GM19372 (cell line): ENCODE data around the gene OR51V1.
"Not testable (repeated sequence)": the region's sequence is repeated elsewhere in the genome, so short reads cannot be mapped to it uniquely, and the experiment has no call there.

Source experiments
- ATAC-seq: cut with Tn5 transposase; IDR thresholded peaks from one replicate; pipeline ENCODE4 v1.9.1; 2021; ENCODE audit warnings: mild to moderate bottlenecking, low read depth, moderate library complexity; ENCODE audit not compliant: unreplicated experiment

The OR51V1 gene

GRCh38 chr11:5200582-5200981 lies at the start of gene OR51V1:
TSS of gene OR51V1 (minus strand) at chr11:5200682. CDS start at chr11:5200682, 0 bp downstream.
- ATAC-seq = no peak

GRCh38 chr11:5249807-5250396 lies 49.4 kb upstream of the OR51V1 start, which contains the start of gene HBG1:
TSS of gene HBG1 (minus strand) at chr11:5249857. CDS start at chr11:5249804, 53 bp downstream.
- not testable (repeated sequence) for ATAC-seq

GRCh38 chr11:5248498-5248897 lies 48.0 kb upstream of the OR51V1 start:
- ATAC-seq = not testable (repeated sequence)

DNA sequence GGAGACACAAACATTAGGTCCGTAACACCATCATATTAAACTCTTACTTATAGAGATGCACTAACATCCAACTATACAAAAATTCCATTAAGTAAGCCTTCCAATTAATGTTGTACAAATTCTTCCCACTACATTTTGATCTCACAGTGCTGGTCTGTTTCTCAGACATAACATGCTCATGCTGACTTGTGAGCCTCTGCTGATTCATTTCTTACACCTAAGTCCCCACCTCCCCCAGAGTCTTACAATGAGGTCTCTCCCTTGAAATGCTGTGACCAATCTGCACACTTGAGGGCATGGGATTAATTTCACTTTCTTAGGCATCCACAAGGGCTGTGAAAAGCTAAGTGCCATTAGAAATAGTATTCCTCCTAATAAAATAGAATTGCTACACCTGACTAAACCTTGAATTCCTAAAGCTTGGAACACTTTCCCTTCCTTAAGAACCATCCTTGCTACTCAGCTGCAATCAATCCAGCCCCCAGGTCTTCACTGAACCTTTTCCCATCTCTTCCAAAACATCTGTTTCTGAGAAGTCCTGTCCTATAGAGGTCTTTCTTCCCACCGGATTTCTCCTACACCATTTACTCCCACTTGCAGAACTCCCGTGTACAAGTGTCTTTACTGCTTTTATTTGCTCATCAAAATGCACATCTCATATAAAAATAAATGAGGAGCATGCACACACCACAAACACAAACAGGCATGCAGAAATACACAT lies 47.1 kb upstream of the OR51V1 start:
- no peak for ATAC-seq

- no peak for ATAC-seq
These were observed 46.4 kb upstream of the OR51V1 start for GRCh38 chr11:5246772-5247471.

DNA sequence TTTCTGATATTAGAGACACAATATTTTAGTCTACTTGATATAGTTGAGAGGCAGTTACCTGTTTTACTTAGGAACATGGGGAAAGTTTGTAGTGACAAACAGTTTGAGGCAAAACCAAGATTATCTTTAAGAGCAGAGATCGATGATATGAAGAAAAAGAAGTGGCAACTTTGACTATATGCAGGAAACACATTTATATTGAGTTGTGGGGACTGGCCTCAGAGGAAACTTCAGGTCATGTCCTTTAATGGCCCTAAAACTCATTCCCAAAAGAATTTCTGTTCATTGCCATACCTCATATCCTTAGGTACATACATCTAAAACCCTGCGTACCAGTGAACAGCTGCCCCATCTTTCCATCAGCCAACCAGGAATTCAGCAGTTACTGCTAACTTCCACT lies 44.7 kb upstream of the OR51V1 start:
- ATAC-seq = no peak

DNA sequence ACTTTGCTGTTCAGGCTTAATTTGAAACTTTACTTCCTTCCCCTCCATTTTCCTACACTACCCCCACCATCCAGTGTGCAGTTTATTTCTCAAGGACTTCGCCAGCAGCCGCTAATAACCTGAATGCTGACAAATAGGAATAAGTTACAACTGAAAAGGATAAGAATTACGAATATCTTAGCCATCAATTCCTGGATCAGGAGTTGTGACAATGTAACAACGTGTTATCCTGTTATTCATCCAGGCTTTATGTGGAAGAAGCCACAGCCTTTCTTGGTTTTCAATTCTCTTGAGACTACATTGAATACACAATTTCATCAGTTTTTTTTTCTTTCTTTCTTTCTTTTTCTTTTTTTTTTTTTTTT lies 43.3 kb upstream of the OR51V1 start:
- ATAC-seq = no peak

DNA sequence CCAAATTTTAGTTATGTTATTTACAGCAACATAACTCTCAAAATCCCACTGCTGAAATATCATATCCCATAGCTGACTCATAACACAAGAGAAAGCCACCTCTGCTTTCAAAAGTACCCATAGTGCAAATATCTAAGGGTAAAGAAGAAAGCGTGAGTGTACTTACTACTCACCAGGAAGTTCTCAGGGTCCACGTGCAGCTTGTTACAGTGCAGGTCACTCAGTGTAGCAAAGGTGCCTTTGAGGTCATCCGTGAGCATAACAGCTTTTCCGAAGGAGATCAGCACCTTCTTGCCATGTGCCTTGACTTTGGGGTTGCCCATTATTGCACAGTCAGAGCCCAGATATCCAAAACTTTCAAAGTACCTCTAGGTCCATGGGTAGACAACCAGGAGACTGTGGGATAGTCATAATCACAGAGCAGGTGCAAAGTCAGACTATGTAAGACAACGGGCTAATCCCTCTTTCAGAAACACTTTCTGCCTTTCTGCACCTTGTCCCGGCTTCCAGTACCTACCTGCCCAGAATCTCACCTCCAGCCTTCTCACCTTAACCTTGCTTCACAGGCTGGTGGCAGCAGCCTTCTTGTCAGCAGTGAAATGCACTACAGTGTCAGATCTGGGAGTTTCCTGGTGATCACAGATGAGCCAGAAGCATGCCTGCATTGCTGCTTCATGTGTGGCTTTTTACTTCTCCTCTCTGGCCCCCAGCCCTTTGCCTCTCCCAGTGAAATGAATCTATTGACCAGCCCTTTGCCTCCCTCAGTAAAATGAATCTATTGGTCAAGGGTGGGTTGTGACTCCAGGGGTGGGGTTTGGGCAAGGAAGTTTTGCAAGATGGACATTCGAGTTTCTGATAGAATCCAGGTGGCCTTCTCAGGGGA lies 42.7 kb upstream of the OR51V1 start:
- peak; percentile 59 for ATAC-seq

GRCh38 chr11:5242208-5242607 lies 41.7 kb upstream of the OR51V1 start:
- ATAC-seq = no peak

GRCh38 chr11:5241458-5241857 lies 41.0 kb upstream of the OR51V1 start:
- no peak for ATAC-seq

DNA sequence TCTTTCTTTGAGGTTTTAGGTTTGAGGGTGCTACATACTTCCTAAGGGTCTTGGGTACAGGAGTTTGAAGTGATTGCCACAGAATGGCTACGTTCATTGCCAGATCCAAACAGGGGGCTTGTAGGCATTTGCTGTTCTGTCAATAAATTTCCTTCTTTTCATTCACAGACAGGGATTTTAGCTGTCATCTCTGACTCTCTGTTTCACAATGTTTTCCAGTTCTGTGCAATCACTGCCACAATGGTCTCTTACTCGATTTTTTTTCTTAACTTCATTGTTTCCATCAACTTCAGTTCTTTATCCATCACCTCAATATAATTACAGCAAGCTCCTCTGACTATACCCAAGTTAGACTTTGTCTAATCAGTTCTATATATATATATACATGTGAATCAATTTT lies 40.0 kb upstream of the OR51V1 start:
- ATAC-seq = no peak

GRCh38 chr11:5240056-5240455 lies 39.6 kb upstream of the OR51V1 start:
- no peak for ATAC-seq

DNA sequence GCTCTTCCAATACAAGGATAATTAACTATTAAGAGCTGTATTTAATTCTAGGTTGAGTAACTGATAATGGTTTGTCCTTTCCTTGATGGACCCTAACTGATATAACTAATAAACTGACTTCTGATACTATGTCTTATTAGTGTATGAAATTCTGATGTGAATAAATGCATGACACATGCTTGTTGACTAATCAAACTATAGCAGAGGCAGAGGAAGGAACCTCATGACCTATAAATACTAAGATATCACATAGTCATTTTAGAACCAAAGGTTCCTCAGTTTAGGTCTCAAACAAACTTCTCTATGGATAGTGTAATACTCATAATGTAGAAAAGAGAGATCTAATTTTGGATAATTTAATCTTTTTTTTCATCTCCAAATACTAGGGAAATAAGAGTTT lies 38.6 kb upstream of the OR51V1 start:
- no peak for ATAC-seq

DNA sequence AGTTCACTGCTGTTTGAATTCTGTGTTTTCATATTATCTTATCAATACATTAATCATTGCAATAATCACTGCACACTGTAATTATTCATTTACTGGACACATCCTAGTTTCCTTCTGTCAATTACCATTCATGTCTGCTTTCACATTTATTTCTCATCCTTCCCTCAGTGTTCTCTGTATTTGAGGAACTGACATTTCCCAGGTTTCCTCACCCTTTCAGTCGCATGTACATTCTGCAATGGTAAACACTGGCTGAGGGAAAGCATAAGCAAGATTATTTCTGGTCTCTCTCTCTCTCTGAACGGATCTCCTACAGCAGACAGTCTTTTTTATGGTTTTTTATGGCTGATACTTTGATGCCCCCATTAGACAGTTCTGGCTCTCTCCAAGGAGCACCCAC lies 38.0 kb upstream of the OR51V1 start:
- ATAC-seq = no peak

DNA sequence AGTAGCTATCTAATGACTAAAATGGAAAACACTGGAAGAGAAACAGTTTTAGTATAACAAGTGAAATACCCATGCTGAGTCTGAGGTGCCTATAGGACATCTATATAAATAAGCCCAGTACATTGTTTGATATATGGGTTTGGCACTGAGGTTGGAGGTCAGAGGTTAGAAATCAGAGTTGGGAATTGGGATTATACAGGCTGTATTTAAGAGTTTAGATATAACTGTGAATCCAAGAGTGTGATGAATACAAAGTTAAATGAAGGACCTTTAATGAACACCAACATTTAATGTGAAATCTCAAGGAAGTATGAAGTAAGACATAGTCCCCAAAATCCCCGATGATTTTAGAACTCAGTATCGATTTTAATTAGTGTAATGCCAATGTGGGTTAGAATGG lies 36.9 kb upstream of the OR51V1 start:
- ATAC-seq = no peak

- no peak for ATAC-seq
These were observed 35.0 kb upstream of the OR51V1 start for GRCh38 chr11:5235364-5236095.

DNA sequence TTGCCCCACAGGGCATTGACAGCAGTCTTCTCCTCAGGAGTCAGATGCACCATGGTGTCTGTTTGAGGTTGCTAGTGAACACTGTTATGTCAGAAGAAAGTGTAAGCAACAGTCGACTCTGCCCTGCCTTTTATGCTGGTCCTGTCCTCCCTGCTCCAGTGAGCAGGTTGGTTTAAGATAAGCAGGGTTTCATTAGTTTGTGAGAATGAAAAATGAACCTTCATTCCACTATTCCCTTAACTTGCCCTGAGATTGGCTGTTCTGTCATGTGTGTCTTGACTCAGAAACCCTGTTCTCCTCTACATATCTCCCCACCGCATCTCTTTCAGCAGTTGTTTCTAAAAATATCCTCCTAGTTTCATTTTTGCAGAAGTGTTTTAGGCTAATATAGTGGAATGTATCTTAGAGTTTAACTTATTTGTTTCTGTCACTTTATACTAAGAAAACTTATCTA lies 33.9 kb upstream of the OR51V1 start, which contains the start of gene HBD:
HBD (minus strand) TSS at position 103 of the 454 bp plus-strand sequence; CDS start at position 53, 50 bp downstream.
- peak; percentile 79 for ATAC-seq

DNA sequence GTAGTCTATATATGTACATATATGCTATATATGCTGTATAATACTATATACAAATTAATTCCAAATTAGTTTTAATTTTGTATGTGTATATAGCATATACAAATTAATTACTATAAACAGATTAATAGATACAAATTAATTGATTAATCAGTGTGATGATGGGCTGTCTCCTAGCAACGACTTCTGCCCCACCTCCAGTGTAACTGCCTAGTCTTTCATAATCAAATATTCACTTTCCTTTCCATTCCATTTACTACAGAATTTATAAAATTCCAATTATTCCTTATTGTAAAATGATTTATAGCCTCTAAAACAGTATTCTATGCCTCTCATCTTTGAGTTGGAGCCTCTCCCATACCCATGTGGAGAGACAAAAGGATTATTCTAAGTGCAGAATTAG lies 32.8 kb upstream of the OR51V1 start:
- ATAC-seq = no peak

- no peak for ATAC-seq
These were observed 32.3 kb upstream of the OR51V1 start for GRCh38 chr11:5232821-5233220.

GRCh38 chr11:5232176-5232575 lies 31.7 kb upstream of the OR51V1 start:
- no peak for ATAC-seq
